H1 (cell line): ENCODE measurements around the gene KCTD17. TPM values are rescaled to one million over a fixed set of nuclear protein-coding genes. Genes with fewer than 3 reads are reported as not detected.

ENCODE experiments used
- ATF2 ChIP-seq: IDR thresholded peaks from 2 replicates; pipeline ENCODE4 v1.6.1; 2012; ENCODE audit warnings: low read length, inconsistent platforms
- CHD2 ChIP-seq: IDR thresholded peaks from 2 replicates; pipeline ENCODE4 v1.6.1; 2012; ENCODE audit warnings: low read length, improper control_type of control experiment
- HDAC2 ChIP-seq, 2 experiments: fragments of 300-600 bp in 1 of 2; sonication (generic) in 1 of 2; IDR thresholded peaks; 2 replicates each; pipeline ENCODE4 v1.6.1; 2011 to 2012; ENCODE audit warnings: low read depth in 2 of 2, low read length in 2 of 2, mild to moderate bottlenecking in 2 of 2, moderate library complexity in 2 of 2, borderline replicate concordance in 1 of 2, inconsistent platforms in 1 of 2
- NANOG ChIP-seq: IDR thresholded peaks from 2 replicates; pipeline ENCODE4 v1.6.1; 2011; ENCODE audit warnings: low read length, low read depth, mild to moderate bottlenecking, inconsistent platforms; ENCODE audit not compliant: insufficient read depth, poor library complexity, severe bottlenecking
- RFX5 ChIP-seq: IDR thresholded peaks from 2 replicates; pipeline ENCODE4 v1.6.1; 2011; ENCODE audit warnings: low read depth, low read length, improper control_type of control experiment, borderline replicate concordance
- SAP30 ChIP-seq: fragments of 300-600 bp; sonication (generic); IDR thresholded peaks from 2 replicates; pipeline ENCODE4 v1.7.1; 2012; ENCODE audit warnings: low read length, moderate library complexity, mild to moderate bottlenecking, inconsistent platforms; ENCODE audit not compliant: insufficient read depth, insufficient replicate concordance
- SP2 ChIP-seq: IDR thresholded peaks from 2 replicates; pipeline ENCODE4 v1.6.1; 2012; ENCODE audit warnings: mild to moderate bottlenecking, low read length, inconsistent platforms
- SP4 ChIP-seq: IDR thresholded peaks from 2 replicates; pipeline ENCODE4 v1.6.1; 2012; ENCODE audit warnings: low read length, inconsistent platforms
- polyA plus RNA-seq, 7 experiments: library from polyadenylated mRNA; depleted of rRNA in 3 of 7; stranded (reverse) in 5 of 7; unstranded in 2 of 7; fragments of >200 nt in 5 of 7; fragments of 200-250 nt in 2 of 7; gene quantifications; 1 replicate in 5 of 7; 2 replicates in 1 of 7; 4 replicates in 1 of 7; pipeline versions ENCODE4 v1.2.1 to v1.2.3, GENCODE V29; 2011 to 2013; ENCODE audit warnings: missing spikeins in 2 of 7, mixed read lengths in 2 of 7
- total RNA-seq: library from RNA; stranded (reverse); fragmentation: NEBNext Ultra II Directional; extraction: Animal tissue kit (Norgen Biotek cat#: 25700); gene quantifications from 2 replicates; pipeline ENCODE4 v1.2.1, GENCODE V29; 2021

The KCTD17 gene
- total and polyA plus RNA-seq, 2 of the 8 experiments (the other 6 are each of a cell fraction or from before 2014, with no cell fraction given) = 39.4 to 44.0 TPM

- TF ChIP-seq ATF2 (no peak), RFX5 (no peak), CHD2 (no peak), HDAC2 (IDR thresholded peaks at IDR 0.05; ENCODE audit: borderline replicate concordance in 1 of 2, low read depth in 2 of 2, low read length in 2 of 2) (no peak), SP4 (no peak), SAP30 (no peak), NANOG (no peak), SP2 (no peak)
Observed at GRCh38 chr22:37068859-37069258, 17.3 kb downstream of the KCTD17 start (continued).
